K562 (cell line): ENCODE results near the gene IL31. TPM values are rescaled to one million over a fixed set of nuclear protein-coding genes. Genes with fewer than 3 reads are reported as not detected.

ENCODE experiments used
- BRD9 ChIP-seq: fragments of 450-650 bp; IDR thresholded peaks from 2 replicates; pipeline ENCODE4 v1.6.1; 2018; ENCODE audit warnings: low read depth; ENCODE audit not compliant: partially characterized antibody
- CREM ChIP-seq: IDR thresholded peaks from 2 replicates; pipeline ENCODE4 v1.6.1; 2014; ENCODE audit warnings: antibody characterized with exemption, low read depth
- DACH1 ChIP-seq: fragments of 450-650 bp; IDR thresholded peaks from 2 replicates; pipeline ENCODE4 v1.6.1; 2018; ENCODE audit not compliant: partially characterized antibody
- FOS ChIP-seq: IDR thresholded peaks from 3 replicates; pipeline ENCODE4 v1.6.1; 2011; ENCODE audit not compliant: insufficient read length; ENCODE audit errors: extremely low read depth
- GTF2A2 ChIP-seq: IDR thresholded peaks from 2 replicates; pipeline ENCODE4 v1.6.1; 2016; ENCODE audit warnings: mild to moderate bottlenecking, missing genetic modification characterization, missing compliant biosample characterization
- HIVEP1 ChIP-seq: fragments of 250-450 bp; sonication (Bioruptor Pico); IDR thresholded peaks from 2 replicates; pipeline ENCODE4 v1.4.0; 2020; ENCODE audit warnings: mild to moderate bottlenecking
- HOXB6 ChIP-seq: fragments of 250-450 bp; sonication (Bioruptor Pico); IDR thresholded peaks from 2 replicates; pipeline ENCODE4 v1.5.1; 2022; ENCODE audit warnings: mild to moderate bottlenecking, borderline replicate concordance
- KHSRP ChIP-seq: fragments of 450-650 bp; IDR thresholded peaks from 2 replicates; pipeline ENCODE4 v1.6.1; 2017
- MAFK ChIP-seq: IDR thresholded peaks from 2 replicates; pipeline ENCODE4 v1.6.1; 2011; ENCODE audit warnings: low read length, improper control_type of control experiment
- POLR2AphosphoS2 ChIP-seq: IDR thresholded peaks from 2 replicates; pipeline ENCODE4 v1.6.1; 2012; ENCODE audit warnings: low read length, improper control_type of control experiment
- RBM15 ChIP-seq: fragments of 200-400 bp; formaldehyde crosslinking; IDR thresholded peaks from 2 replicates; pipeline ENCODE4 v1.6.1; 2018; ENCODE audit warnings: mild to moderate bottlenecking, low read length, moderate library complexity; ENCODE audit not compliant: insufficient read depth
- SAP30 ChIP-seq: fragments of 200-600 bp; sonication (generic); IDR thresholded peaks from 2 replicates; pipeline ENCODE4 v1.6.1; 2012; ENCODE audit warnings: borderline replicate concordance, low read depth, mild to moderate bottlenecking, moderate library complexity, low read length, control low read depth, inconsistent platforms; ENCODE audit not compliant: insufficient read depth, poor library complexity, severe bottlenecking
- SOX6 ChIP-seq: fragments of 450-650 bp; IDR thresholded peaks from 2 replicates; pipeline ENCODE4 v1.6.1; 2014; ENCODE audit warnings: mild to moderate bottlenecking
- WHSC1 ChIP-seq: IDR thresholded peaks from one replicate; pipeline ENCODE4 v1.6.1; 2012; ENCODE audit warnings: low read length, control low read depth, inconsistent platforms
- ZNF12 ChIP-seq: sonication (generic); formaldehyde crosslinking; IDR thresholded peaks from 2 replicates; pipeline ENCODE4 v1.4.0; 2020; ENCODE audit warnings: mild to moderate bottlenecking, missing genetic modification reagents
- ZNF274 ChIP-seq: IDR thresholded peaks from 2 replicates; pipeline ENCODE4 v1.6.1; 2011; ENCODE audit warnings: low read depth, mild to moderate bottlenecking, low read length, moderate library complexity, borderline replicate concordance
- ZNF77 ChIP-seq: fragments of 250-450 bp; sonication (Bioruptor Pico); IDR thresholded peaks from 2 replicates; pipeline ENCODE4 v1.5.0; 2020
- polyA plus RNA-seq, 8 experiments: library from polyadenylated mRNA; depleted of rRNA in 4 of 8; stranded (reverse) in 5 of 8; unstranded in 3 of 8; fragments of >200 nt; fragmentation: Nextera tagmentation in 2 of 8; fragmentation: Illumina TruSeq in 1 of 8; extraction: Ambion mirVana in 2 of 8; extraction: Trizol in 1 of 8; gene quantifications; 2 replicates each; pipeline versions ENCODE4 v1.2.1 to v1.2.3, GENCODE V29; 2011 to 2014; ENCODE audit warnings: inconsistent platforms in 1 of 8, missing spikeins in 1 of 8
- total RNA-seq, 7 experiments: library from RNA; depleted of rRNA in 6 of 7; stranded (reverse); fragments of >200 nt in 6 of 7; fragmentation: Illumina TruSeq in 2 of 7; extraction: Trizol in 2 of 7; gene quantifications; 2 replicates each; pipeline versions ENCODE4 v1.2.1 to v1.2.3, GENCODE V29; 2011 to 2021; ENCODE audit warnings: low replicate concordance in 1 of 7
- TF ChIP-seq, protein P1 (sequence below): fragments of 250-450 bp; sonication (Bioruptor Pico); IDR thresholded peaks from 2 replicates; pipeline ENCODE4 v1.4.0; 2020; ENCODE audit warnings: mild to moderate bottlenecking, moderate library complexity
- TF ChIP-seq, protein P2 (sequence below): sonication (generic); formaldehyde crosslinking; IDR thresholded peaks from 2 replicates; pipeline ENCODE4 v1.8.1; 2023; ENCODE audit warnings: missing genetic modification reagents, mild to moderate bottlenecking, borderline replicate concordance
- TF ChIP-seq, protein P3 (sequence below): fragments of 250-450 bp; sonication (Bioruptor Pico); IDR thresholded peaks from 2 replicates; pipeline ENCODE4 v1.6.1; 2021; ENCODE audit warnings: mild to moderate bottlenecking

Gene IL31
- total and polyA plus RNA-seq, 9 of the 15 experiments (the other 6 are each of a cell fraction or from before 2014, with no cell fraction given), result not detected

DNA sequence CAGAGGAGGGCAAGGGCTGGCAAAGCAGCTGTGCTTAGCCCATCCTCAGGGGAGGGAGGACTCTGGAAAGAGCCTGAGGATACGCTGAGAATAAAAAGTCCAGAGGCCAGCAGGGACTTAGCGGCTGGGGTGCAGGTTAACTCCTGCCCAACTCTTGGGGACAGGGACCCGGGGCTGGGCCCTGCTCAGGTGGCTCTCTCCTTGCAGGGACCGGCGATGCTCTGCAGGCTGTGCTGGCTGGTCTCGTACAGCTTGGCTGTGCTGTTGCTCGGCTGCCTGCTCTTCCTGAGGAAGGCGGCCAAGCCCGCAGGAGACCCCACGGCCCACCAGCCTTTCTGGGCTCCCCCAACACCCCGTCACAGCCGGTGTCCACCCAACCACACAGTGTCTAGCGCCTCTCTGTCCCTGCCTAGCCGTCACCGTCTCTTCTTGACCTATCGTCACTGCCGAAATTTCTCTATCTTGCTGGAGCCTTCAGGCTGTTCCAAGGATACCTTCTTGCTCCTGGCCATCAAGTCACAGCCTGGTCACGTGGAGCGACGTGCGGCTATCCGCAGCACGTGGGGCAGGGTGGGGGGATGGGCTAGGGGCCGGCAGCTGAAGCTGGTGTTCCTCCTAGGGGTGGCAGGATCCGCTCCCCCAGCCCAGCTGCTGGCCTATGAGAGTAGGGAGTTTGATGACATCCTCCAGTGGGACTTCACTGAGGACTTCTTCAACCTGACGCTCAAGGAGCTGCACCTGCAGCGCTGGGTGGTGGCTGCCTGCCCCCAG, 32.3 kb upstream of the IL31 start (continued):
- TF ChIP-seq SAP30 (no peak), MAFK (no peak), CREM (no peak), KHSRP (no peak), HIVEP1 (no peak), ZNF274 (no peak), BRD9 (no peak), RBM15 (no peak), DACH1 (no peak), WHSC1 (no peak), SOX6 (no peak), FOS (no peak), ZNF77 (CRISPR knock-in tag) (no peak), HOXB6 (no peak), GTF2A2 (tag) (no peak), POLR2AphosphoS2 (0 out of 2 replicates have a peak, but pooled peaks have one; percentile 59), ZNF12 (CRISPR knock-in tag) (no peak)
- TF ChIP-seq, protein P1, sequence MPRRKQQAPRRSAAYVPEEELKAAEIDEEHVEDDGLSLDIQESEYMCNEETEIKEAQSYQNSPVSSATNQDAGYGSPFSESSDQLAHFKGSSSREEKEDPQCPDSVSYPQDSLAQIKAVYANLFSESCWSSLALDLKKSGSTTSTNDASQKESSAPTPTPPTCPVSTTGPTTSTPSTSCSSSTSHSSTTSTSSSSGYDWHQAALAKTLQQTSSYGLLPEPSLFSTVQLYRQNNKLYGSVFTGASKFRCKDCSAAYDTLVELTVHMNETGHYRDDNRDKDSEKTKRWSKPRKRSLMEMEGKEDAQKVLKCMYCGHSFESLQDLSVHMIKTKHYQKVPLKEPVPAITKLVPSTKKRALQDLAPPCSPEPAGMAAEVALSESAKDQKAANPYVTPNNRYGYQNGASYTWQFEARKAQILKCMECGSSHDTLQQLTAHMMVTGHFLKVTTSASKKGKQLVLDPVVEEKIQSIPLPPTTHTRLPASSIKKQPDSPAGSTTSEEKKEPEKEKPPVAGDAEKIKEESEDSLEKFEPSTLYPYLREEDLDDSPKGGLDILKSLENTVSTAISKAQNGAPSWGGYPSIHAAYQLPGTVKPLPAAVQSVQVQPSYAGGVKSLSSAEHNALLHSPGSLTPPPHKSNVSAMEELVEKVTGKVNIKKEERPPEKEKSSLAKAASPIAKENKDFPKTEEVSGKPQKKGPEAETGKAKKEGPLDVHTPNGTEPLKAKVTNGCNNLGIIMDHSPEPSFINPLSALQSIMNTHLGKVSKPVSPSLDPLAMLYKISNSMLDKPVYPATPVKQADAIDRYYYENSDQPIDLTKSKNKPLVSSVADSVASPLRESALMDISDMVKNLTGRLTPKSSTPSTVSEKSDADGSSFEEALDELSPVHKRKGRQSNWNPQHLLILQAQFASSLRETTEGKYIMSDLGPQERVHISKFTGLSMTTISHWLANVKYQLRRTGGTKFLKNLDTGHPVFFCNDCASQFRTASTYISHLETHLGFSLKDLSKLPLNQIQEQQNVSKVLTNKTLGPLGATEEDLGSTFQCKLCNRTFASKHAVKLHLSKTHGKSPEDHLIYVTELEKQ, result no peak
- TF ChIP-seq, protein P2, sequence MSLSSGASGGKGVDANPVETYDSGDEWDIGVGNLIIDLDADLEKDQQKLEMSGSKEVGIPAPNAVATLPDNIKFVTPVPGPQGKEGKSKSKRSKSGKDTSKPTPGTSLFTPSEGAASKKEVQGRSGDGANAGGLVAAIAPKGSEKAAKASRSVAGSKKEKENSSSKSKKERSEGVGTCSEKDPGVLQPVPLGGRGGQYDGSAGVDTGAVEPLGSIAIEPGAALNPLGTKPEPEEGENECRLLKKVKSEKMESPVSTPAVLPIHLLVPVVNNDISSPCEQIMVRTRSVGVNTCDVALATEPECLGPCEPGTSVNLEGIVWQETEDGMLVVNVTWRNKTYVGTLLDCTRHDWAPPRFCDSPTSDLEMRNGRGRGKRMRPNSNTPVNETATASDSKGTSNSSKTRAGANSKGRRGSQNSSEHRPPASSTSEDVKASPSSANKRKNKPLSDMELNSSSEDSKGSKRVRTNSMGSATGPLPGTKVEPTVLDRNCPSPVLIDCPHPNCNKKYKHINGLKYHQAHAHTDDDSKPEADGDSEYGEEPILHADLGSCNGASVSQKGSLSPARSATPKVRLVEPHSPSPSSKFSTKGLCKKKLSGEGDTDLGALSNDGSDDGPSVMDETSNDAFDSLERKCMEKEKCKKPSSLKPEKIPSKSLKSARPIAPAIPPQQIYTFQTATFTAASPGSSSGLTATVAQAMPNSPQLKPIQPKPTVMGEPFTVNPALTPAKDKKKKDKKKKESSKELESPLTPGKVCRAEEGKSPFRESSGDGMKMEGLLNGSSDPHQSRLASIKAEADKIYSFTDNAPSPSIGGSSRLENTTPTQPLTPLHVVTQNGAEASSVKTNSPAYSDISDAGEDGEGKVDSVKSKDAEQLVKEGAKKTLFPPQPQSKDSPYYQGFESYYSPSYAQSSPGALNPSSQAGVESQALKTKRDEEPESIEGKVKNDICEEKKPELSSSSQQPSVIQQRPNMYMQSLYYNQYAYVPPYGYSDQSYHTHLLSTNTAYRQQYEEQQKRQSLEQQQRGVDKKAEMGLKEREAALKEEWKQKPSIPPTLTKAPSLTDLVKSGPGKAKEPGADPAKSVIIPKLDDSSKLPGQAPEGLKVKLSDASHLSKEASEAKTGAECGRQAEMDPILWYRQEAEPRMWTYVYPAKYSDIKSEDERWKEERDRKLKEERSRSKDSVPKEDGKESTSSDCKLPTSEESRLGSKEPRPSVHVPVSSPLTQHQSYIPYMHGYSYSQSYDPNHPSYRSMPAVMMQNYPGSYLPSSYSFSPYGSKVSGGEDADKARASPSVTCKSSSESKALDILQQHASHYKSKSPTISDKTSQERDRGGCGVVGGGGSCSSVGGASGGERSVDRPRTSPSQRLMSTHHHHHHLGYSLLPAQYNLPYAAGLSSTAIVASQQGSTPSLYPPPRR, result no peak
- TF ChIP-seq, protein P3, sequence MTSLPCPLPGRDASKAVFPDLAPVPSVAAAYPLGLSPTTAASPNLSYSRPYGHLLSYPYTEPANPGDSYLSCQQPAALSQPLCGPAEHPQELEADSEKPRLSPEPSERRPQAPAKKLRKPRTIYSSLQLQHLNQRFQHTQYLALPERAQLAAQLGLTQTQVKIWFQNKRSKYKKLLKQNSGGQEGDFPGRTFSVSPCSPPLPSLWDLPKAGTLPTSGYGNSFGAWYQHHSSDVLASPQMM (CRISPR knock-in tag), result no peak
